Inflammatory macrophage (primary cell): Measurements from ENCODE around the gene PRCP.
"Not testable (repeated sequence)": the region's sequence is repeated elsewhere in the genome, so short reads cannot be mapped to it uniquely, and the experiment has no call there.

Experiments used
- DNase-seq, 2 donors: peaks; one replicate each; pipeline ENCODE4 v3.0.0-alpha.2; 2020 to 2022
- total RNA-seq, 18 experiments: gene quantifications; one replicate each; lab custom pipeline; 2026; ENCODE audit warnings: mixed read lengths in 6 of 18, inconsistent platforms in 2 of 18; lab: John Stamatoyannopoulos, UW

PRCP gene
- total RNA-seq, result 34.8 to 178 (median 105) reads per million in 18 experiments

DNA sequence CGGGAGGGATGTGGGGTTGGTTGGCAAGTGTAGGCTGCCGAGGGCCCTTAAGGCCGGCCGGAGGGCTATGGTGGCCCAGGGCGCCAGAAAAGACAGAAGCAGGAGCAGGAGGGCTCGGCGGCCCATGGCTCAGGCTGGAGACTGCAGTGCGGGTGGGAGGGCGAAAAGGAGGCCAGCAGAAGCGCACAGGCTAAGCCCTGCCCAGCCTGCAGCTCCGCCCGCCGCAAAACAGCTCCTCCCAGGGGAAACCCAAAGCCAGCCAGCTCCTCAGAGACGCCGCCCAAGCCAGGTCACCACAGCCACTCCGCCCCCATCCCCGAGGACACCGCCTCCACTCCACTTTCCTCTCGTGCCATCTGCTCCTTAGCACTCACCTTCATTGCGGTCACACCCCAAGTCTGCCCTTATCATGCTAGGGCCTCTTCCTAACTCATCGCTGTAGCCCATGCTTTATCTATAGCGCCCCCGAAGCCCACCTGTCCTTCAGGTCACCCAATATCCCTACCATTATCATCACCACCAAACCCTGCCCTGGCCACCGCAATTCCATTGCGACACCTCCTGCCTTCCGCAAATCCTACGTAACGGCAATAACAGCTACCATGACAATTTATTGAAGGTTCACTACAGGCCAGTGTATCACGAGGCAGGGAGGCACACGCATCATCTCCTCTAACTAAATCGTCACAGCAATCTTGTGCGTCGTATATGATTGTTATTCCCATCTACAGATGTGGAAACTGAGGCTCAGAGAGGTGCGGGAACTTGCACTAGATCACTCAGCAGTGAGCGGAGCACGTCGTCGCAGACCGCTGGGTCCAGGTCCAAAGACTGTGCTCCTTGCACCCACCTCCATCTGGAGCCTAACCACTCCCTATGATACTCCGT, at the start of gene PRCP:
PRCP (minus strand) TSS at position 154 of the 888 bp plus-strand sequence; CDS start at position 126, 28 bp downstream.
- peak; percentile 81 to 94 for DNase-seq

DNA sequence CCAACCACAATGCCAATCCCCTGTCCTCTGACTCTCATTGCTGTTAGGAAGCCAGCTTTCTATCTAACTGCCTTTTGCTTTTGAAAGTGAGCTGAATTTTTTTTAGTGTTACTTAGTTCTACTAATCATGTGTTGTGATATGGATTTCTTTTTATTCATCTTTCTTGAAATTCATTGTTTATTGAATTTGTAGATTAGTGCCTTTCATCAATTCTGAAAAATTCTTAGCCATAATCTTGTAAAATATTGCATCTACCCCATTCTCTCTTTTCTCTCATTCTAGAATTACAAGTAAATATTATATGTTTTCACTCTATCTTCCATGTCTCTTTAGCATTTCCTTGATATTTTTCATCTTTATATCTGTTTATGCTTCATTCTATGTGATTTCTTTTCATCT, 49.1 kb upstream of the PRCP start:
- DNase-seq, result no peak

DNA sequence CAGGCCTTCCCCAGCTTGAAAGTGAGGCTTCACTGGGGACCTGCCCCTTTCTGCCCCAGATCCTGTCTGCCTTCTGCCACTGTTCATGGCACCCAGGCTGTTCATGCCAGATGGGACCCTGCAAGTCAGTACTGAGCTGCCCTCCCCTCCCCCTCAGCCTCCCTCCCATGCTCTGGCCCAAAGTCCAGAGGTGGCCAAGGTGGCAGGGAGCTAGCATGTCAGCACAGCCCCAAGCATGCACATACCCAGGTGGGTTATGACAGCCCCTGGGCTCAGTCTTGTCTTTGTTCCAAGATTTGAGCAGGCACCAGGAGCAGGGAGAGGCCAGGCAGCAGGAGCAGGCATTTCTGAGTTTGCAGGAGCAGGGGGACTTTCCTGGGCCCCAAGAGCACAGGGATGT, 45.5 kb upstream of the PRCP start:
- DNase-seq, result no peak

- DNase-seq, result not testable (repeated sequence)
These were observed 44.8 kb upstream of the PRCP start for GRCh38 chr11:82945041-82945440.

DNA sequence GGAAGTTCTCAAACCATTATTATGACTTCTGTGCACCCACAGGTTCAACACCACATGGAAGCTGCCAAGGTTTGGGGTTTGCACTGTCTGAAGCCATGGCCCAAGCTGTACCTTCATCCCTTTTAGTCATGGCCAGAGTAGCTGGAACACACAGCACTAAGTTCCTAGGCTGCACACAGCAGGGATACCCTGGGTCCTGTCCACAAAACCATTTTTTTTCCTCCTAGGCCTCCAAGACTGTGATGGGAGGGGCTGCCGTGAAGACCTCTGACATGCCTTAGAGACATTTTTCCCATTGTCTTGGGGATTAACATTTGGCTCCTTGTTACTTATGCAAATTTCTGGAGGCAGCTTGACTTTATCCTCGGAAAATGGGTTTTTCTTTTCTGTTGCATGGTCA, 44.0 kb upstream of the PRCP start:
- DNase-seq, result no peak

DNA sequence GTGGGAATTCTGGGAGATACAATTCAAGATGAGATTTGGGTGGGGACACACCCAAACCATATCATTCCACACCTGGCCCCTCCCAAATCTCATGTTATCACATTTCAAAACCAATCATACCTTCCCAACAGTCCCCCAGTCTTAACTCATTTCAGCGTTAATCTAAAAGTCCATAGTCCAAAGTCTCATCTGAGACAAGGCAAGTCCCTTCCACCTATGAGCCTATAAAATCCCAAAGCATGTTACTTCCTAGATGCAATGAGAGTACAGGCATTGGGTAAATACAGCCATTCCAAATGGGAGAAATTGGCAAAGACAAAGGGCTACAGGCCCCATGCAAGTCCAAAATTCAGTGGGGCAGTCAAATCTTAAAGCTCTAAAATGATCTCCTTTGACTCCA, 43.2 kb upstream of the PRCP start:
- not testable (repeated sequence) for DNase-seq

- DNase-seq, result no peak
These were observed 42.1 kb upstream of the PRCP start for GRCh38 chr11:82942376-82942775.

DNA sequence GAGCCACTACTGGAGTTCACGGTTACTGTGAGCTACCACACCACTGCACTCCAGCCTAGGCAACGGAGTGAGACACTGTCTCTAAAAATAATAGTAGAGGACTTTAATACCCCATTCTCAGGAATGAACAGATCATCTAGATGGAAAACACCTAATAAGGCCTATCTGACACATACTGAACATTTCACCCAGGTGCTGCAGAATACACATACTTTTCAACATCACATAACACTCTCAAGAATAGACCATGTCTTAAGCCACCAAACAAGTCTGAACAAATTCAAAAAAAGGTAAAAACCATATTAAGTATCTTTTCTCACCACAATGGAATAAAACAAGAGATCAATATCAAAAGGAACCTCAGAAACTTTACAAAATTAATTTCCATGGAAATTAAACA, 39.2 kb upstream of the PRCP start:
- DNase-seq, result no peak

DNA sequence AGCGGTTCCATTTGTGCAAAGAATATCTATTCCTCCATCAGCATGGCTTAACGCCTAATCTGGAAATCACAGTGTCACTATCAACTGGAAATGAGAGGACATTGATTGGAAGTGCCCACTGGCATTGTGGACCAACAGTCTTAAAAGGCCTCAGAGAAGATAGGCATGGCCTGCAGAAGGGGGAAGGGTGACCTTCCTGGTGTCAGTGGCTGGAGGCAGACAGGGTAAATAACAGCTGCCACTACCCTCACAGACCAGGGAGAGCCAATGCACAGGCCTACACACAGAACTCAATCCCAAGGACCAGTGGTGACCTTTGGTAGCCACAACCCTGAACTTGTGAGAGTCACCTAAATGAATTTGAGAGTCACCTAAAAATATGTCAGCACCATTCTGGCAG, 37.3 kb upstream of the PRCP start:
- DNase-seq, result no peak

- no peak for DNase-seq
These were observed 36.0 kb upstream of the PRCP start for GRCh38 chr11:82936261-82936660.

DNA sequence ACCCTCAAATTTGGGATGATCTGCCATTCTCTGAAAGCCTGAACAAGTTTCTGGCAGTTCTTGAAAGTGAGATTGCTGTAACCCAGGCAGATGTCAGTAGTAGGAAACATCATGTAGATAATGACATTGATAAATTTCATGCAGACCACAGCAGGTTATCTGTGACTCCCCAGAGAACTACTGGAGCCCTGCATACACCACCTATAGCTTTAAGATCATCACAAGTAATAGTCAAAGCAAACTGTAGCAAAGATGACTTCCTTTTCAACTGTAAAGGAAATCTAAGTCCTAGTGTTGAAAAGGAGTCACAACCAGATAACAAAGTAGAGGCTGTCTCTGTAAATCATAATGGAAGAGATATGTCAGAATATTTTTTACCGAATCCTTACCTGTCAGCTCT, 32.3 kb upstream of the PRCP start:
- no peak for DNase-seq

GRCh38 chr11:82930734-82931133, 30.5 kb upstream of the PRCP start:
- no peak for DNase-seq

DNA sequence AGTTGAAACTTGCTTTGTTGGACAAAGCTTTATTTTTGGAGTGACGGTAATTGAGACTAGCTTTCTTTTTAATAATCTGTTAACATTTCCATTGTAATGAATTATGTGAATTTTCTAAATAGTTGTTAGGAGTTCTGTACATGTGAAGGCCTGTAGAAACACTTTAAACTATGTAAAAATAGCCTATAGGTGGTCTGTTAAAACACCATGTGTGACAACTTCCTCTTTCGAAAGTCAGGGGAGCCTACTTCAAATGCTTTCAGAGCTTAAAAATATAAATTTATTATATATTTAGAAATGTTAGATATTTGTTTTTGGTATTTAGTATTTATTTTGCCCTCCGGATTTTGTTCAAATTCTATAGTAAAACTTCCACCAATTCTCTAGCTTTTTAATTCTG, 30.0 kb upstream of the PRCP start:
- no peak for DNase-seq

GRCh38 chr11:82929121-82929520, 28.9 kb upstream of the PRCP start:
- DNase-seq, result no peak

- DNase-seq, result peak; percentile 49 to 51
These were observed 27.1 kb upstream of the PRCP start for GRCh38 chr11:82927264-82927880.

DNA sequence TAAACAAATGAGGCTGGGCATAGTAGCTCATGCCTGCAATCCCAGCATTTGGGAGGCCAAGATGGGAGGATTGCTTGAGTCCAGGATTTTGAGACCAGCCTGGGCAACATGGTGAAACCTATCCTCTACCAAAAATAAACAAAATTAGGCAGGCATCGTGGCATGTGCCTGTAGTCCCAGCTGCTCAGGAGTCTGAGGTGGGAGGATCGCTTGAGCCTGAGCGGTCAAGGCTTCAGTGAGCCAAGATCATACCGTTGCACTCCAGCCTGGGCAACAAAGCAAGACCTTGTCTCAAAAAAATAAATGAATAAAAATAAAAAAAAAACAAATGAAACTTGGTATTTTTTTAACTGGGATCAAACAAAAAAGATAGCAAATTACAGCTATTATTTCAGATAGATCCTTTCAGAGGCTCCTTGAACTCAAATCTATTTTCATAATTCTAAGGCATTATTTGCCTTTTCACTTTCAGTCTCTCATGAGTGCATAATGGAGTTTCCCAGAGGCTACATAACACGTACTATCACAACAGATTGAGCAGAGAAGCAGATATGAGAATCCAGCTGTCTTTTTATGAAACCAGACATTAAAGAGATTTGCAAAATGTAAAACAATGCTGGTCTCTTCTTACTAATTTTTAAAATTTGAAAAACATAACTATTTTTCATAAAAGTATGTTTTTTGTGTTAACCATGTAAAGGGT, 24.4 kb upstream of the PRCP start:
- no peak for DNase-seq

DNA sequence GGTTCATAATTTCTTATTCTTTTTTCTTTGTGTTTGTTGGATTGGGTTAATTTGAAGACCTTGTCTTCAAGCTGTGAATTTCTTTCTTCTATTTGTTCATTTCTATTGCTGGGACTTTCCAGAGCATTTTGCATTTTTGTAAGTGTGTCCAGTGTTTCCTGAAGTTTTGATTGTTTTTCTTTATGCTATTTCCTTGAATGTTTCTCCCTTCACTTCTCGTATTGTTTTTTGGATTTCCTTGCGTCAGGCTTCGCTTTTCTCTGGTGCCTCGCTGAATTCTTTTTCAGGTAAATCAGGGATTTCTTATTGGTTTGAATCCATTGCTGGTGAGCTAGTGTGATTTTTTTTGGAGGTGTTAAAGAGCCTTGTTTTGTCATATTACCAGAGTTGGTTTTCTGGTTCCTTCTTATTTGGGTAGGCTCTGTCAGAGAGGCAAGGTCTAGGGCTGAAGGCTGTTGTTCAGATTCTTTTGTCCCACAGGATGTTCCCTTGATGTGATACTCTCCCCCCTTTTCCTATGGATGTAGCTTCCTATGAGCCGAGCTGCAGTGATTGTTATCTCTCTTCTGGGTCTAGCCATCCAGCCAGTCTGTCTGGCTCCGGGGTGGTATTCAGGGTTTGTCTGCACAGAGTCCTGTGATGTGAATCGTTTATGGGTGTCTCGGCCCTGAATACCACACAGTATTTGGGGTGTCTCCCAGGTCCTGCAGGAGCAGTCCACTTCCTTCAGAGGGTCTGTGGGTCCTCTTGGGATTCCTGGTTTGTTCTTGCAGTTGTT, 22.4 kb upstream of the PRCP start:
- DNase-seq, result not testable (repeated sequence)

- not testable (repeated sequence) for DNase-seq
These were observed 20.0 kb upstream of the PRCP start for GRCh38 chr11:82920227-82920626.

DNA sequence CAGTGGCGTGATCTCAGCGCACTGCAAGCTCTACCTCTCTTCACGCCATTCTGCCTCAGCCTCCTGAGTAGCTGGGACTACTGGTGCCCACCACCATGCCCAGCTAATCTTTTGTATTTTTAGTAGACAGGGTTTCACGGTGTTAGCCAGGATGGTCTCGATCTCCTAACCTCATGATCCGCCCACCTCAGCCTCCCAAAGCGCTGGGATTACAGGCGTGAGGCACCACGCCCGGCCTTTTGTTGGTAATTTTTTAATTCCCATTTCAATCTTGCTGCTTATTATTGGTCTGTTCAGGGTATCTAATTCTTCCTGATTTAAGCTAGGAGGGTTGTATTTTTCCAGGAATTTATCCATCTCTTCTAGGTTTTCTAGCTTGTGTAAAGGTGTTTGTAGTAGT, 19.6 kb upstream of the PRCP start:
- not testable (repeated sequence) for DNase-seq

- no peak for DNase-seq
These were observed 8.9 kb upstream of the PRCP start for GRCh38 chr11:82909015-82909640.

GRCh38 chr11:82908311-82908710, 8.1 kb upstream of the PRCP start:
- DNase-seq, result no peak

DNA sequence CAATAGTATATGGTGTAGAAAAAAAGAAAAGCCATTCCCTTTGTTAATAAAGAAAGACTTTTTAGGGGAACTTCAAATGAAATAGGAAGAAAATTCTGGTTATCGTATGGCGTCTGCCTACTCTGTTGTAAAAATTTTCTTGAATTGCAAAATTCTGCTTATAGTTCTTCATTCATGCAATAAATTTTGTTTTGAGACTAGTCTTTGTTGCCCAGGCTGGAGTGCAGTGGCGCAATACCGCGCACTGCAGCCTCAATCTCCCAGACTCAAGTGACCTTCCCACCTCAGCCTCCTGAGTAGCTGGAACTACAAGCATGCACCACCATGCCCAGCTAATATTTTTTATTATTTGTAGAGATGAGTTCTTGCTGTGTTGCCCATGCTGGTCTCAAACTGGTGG, 7.1 kb upstream of the PRCP start:
- DNase-seq, result peak; percentile 77 to 91
